SK-N-SH (cell line): ENCODE measurements around the gene DUOXA2.

Source experiments
- CHD2 ChIP-seq: fragments of 150-350 bp; IDR thresholded peaks from 2 replicates; pipeline ENCODE4 v1.6.1; 2018; ENCODE audit warnings: low read length; ENCODE audit not compliant: partially characterized antibody
- ELF1 ChIP-seq: IDR thresholded peaks from 2 replicates; pipeline ENCODE4 v1.4.0; 2012
- EZH2phosphoT487 ChIP-seq: fragments of 200-600 bp; sonication (generic); IDR thresholded peaks from 2 replicates; pipeline ENCODE4 v1.6.1; 2017; ENCODE audit warnings: low read depth, mixed run types, mild to moderate bottlenecking, antibody characterized with exemption, moderate library complexity, borderline replicate concordance
- FOXM1 ChIP-seq: IDR thresholded peaks from 2 replicates; pipeline ENCODE4 v1.4.0; 2012; ENCODE audit warnings: low read depth, mild to moderate bottlenecking
- GATA2 ChIP-seq: sonication (generic); formaldehyde crosslinking; IDR thresholded peaks from 2 replicates; pipeline ENCODE4 v1.5.0; 2020; ENCODE audit warnings: mild to moderate bottlenecking, missing genetic modification reagents
- NRF1 ChIP-seq: IDR thresholded peaks from 2 replicates; pipeline ENCODE4 v1.6.1; 2012; ENCODE audit warnings: low read depth, mild to moderate bottlenecking, low read length
- TCF12 ChIP-seq: IDR thresholded peaks from 2 replicates; pipeline ENCODE4 v1.4.0; 2012
- TF ChIP-seq, protein P1 (sequence below): fragments of 200-600 bp; sonication (generic); IDR thresholded peaks from 2 replicates; pipeline ENCODE4 v1.6.1; 2017; ENCODE audit warnings: antibody characterized with exemption, mild to moderate bottlenecking, moderate library complexity
- TF ChIP-seq, protein P2 (sequence below): IDR thresholded peaks from 2 replicates; pipeline ENCODE4 v1.6.1; 2012; ENCODE audit warnings: mild to moderate bottlenecking, low read depth, low read length, moderate library complexity

DNA sequence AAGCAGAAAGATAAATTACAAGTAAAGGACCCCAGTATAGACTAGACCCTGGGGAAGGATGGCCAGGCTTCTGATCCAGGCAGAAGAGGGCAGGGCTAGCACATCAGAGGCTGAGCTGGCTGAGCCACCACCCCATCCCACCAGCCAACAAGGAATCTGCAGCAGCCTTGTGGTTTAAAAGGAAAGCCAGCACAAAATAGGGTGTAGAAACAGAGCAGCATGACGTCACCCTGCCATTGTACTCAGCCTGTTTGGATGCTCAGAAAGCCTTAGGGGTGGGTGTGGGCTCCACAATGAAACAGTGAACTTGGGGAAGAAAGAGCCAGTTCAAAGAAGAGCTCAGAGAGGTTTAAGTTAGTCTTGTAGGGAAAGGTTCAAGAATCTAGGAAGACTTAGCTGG, 43.8 kb downstream of the DUOXA2 start:
- TF ChIP-seq, protein P1, sequence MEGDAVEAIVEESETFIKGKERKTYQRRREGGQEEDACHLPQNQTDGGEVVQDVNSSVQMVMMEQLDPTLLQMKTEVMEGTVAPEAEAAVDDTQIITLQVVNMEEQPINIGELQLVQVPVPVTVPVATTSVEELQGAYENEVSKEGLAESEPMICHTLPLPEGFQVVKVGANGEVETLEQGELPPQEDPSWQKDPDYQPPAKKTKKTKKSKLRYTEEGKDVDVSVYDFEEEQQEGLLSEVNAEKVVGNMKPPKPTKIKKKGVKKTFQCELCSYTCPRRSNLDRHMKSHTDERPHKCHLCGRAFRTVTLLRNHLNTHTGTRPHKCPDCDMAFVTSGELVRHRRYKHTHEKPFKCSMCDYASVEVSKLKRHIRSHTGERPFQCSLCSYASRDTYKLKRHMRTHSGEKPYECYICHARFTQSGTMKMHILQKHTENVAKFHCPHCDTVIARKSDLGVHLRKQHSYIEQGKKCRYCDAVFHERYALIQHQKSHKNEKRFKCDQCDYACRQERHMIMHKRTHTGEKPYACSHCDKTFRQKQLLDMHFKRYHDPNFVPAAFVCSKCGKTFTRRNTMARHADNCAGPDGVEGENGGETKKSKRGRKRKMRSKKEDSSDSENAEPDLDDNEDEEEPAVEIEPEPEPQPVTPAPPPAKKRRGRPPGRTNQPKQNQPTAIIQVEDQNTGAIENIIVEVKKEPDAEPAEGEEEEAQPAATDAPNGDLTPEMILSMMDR: no peak
- TF ChIP-seq FOXM1 (no peak), CHD2 (no peak), EZH2phosphoT487 (no peak), TCF12 (no peak), ELF1 (no peak), NRF1 (no peak), GATA2 (CRISPR knock-in tag) (no peak)
- TF ChIP-seq, protein P2, sequence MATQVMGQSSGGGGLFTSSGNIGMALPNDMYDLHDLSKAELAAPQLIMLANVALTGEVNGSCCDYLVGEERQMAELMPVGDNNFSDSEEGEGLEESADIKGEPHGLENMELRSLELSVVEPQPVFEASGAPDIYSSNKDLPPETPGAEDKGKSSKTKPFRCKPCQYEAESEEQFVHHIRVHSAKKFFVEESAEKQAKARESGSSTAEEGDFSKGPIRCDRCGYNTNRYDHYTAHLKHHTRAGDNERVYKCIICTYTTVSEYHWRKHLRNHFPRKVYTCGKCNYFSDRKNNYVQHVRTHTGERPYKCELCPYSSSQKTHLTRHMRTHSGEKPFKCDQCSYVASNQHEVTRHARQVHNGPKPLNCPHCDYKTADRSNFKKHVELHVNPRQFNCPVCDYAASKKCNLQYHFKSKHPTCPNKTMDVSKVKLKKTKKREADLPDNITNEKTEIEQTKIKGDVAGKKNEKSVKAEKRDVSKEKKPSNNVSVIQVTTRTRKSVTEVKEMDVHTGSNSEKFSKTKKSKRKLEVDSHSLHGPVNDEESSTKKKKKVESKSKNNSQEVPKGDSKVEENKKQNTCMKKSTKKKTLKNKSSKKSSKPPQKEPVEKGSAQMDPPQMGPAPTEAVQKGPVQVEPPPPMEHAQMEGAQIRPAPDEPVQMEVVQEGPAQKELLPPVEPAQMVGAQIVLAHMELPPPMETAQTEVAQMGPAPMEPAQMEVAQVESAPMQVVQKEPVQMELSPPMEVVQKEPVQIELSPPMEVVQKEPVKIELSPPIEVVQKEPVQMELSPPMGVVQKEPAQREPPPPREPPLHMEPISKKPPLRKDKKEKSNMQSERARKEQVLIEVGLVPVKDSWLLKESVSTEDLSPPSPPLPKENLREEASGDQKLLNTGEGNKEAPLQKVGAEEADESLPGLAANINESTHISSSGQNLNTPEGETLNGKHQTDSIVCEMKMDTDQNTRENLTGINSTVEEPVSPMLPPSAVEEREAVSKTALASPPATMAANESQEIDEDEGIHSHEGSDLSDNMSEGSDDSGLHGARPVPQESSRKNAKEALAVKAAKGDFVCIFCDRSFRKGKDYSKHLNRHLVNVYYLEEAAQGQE: no peak
